Endothelial cell of umbilical vein (primary cell): ENCODE data around the gene PTPRH.

Experiments
- EZH2 ChIP-seq: IDR thresholded peaks from 2 replicates; pipeline ENCODE4 v1.6.1; 2012; ENCODE audit warnings: borderline replicate concordance, low read depth, mild to moderate bottlenecking, moderate library complexity, low read length, inconsistent platforms; ENCODE audit not compliant: severe bottlenecking
- FOS ChIP-seq: IDR thresholded peaks from 2 replicates; pipeline ENCODE4 v1.6.1; 2011; ENCODE audit warnings: mild to moderate bottlenecking, low read length, moderate library complexity, borderline replicate concordance; ENCODE audit not compliant: insufficient read depth
- JUN ChIP-seq: IDR thresholded peaks from 2 replicates; pipeline ENCODE4 v1.6.1; 2011; ENCODE audit warnings: borderline replicate concordance, low read depth; ENCODE audit not compliant: insufficient read length, insufficient read depth
- MYC ChIP-seq: IDR thresholded peaks from one replicate; pipeline ENCODE4 v1.6.1; 2011; ENCODE audit warnings: mild to moderate bottlenecking, low read depth, low read length
- POLR2A ChIP-seq: IDR thresholded peaks from 2 replicates; pipeline ENCODE4 v1.6.1; 2012; ENCODE audit warnings: low read depth, mild to moderate bottlenecking, control low read depth, low read length
- POLR2AphosphoS5 ChIP-seq: IDR thresholded peaks from 2 replicates; pipeline ENCODE4 v1.6.1; 2012; ENCODE audit warnings: low read depth, mild to moderate bottlenecking, control low read depth, low read length, moderate library complexity; ENCODE audit not compliant: insufficient read depth
- TF ChIP-seq, protein P1 (sequence below), 2 donors: IDR thresholded peaks; 1 replicate in 1 of 2; 2 replicates in 1 of 2; pipeline ENCODE4 v1.5.1; 2011; ENCODE audit warnings: low read length in 2 of 2, mild to moderate bottlenecking in 2 of 2, moderate library complexity in 2 of 2, control low read depth in 1 of 2, inconsistent platforms in 1 of 2, low read depth in 1 of 2; ENCODE audit not compliant: insufficient read depth in 1 of 2; ENCODE audit errors: extremely low read depth in 1 of 2
- TF ChIP-seq, protein P2 (sequence below): IDR thresholded peaks from 2 replicates; pipeline ENCODE4 v1.6.1; 2011; ENCODE audit not compliant: insufficient read depth, insufficient read length

DNA sequence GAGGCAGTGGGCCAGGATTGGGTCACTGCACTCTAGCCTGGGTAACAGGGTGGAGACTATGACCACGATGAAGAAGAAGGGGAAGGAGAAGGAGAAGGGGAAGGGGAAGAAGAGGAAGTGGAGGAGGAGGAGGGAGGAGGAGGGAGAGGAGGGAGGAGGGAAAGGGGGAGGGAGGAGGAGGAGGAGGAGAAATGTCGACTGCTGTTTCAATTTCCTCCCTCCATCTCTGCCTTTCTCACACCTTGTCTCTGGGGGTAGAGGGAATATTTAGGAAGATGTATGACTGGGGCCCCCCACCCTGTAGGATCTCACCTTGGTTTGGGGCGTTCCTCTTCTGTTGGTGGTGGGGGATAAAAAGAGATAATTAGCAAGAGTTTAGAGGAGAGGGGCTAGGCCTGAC, 64.1 kb downstream of the PTPRH start:
- TF ChIP-seq, protein P1, sequence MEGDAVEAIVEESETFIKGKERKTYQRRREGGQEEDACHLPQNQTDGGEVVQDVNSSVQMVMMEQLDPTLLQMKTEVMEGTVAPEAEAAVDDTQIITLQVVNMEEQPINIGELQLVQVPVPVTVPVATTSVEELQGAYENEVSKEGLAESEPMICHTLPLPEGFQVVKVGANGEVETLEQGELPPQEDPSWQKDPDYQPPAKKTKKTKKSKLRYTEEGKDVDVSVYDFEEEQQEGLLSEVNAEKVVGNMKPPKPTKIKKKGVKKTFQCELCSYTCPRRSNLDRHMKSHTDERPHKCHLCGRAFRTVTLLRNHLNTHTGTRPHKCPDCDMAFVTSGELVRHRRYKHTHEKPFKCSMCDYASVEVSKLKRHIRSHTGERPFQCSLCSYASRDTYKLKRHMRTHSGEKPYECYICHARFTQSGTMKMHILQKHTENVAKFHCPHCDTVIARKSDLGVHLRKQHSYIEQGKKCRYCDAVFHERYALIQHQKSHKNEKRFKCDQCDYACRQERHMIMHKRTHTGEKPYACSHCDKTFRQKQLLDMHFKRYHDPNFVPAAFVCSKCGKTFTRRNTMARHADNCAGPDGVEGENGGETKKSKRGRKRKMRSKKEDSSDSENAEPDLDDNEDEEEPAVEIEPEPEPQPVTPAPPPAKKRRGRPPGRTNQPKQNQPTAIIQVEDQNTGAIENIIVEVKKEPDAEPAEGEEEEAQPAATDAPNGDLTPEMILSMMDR (IDR thresholded peaks at IDR 0.05; ENCODE audit: extremely low read depth in 1 of 2, insufficient read depth in 1 of 2, low read depth in 1 of 2, low read length in 2 of 2): no peak
- TF ChIP-seq POLR2AphosphoS5 (no peak), POLR2A (no peak), JUN (no peak), EZH2 (no peak), FOS (no peak), MYC (no peak)
- TF ChIP-seq, protein P2, sequence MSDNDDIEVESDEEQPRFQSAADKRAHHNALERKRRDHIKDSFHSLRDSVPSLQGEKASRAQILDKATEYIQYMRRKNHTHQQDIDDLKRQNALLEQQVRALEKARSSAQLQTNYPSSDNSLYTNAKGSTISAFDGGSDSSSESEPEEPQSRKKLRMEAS: no peak
